PFSK-1 (cell line): ENCODE measurements around the gene FOXL2NB.

Source experiments
- FOXP2 ChIP-seq: optimal IDR thresholded peaks from 2 replicates; pipeline ENCODE3; 2011; ENCODE audit warnings: borderline replicate concordance, control low read depth, inconsistent platforms; ENCODE audit not compliant: insufficient read depth; ENCODE audit errors: extremely low read length, extremely low read depth
- POLR2AphosphoS5 ChIP-seq: IDR thresholded peaks from 2 replicates; pipeline ENCODE4 v1.6.1; 2012; ENCODE audit warnings: low read depth, mild to moderate bottlenecking, control low read depth, low read length, moderate library complexity
- SIN3A ChIP-seq: IDR thresholded peaks from 2 replicates; pipeline ENCODE4 v1.6.1; 2012; ENCODE audit warnings: mild to moderate bottlenecking, low read length, moderate library complexity, borderline replicate concordance; ENCODE audit not compliant: insufficient read depth
- TAF1 ChIP-seq: IDR thresholded peaks from 2 replicates; pipeline ENCODE4 v1.6.1; 2012; ENCODE audit warnings: low read length, control low read depth, borderline replicate concordance; ENCODE audit not compliant: insufficient read depth
- TF ChIP-seq, protein P1 (sequence below), 2 experiments: IDR thresholded peaks; 2 replicates each; pipeline versions ENCODE4 v1.6.1 to v1.8.0; 2011 to 2012; ENCODE audit warnings: low read depth in 2 of 2, low read length in 2 of 2, control low read depth in 1 of 2, inconsistent platforms in 1 of 2, mild to moderate bottlenecking in 1 of 2, moderate library complexity in 1 of 2; ENCODE audit not compliant: insufficient read depth in 1 of 2

The FOXL2NB gene

GRCh38 chr3:138976047-138976446, 29.0 kb downstream of the FOXL2NB start:
- TF ChIP-seq SIN3A (no peak), POLR2AphosphoS5 (no peak), FOXP2 (no peak), TAF1 (no peak)
- TF ChIP-seq, protein P1, sequence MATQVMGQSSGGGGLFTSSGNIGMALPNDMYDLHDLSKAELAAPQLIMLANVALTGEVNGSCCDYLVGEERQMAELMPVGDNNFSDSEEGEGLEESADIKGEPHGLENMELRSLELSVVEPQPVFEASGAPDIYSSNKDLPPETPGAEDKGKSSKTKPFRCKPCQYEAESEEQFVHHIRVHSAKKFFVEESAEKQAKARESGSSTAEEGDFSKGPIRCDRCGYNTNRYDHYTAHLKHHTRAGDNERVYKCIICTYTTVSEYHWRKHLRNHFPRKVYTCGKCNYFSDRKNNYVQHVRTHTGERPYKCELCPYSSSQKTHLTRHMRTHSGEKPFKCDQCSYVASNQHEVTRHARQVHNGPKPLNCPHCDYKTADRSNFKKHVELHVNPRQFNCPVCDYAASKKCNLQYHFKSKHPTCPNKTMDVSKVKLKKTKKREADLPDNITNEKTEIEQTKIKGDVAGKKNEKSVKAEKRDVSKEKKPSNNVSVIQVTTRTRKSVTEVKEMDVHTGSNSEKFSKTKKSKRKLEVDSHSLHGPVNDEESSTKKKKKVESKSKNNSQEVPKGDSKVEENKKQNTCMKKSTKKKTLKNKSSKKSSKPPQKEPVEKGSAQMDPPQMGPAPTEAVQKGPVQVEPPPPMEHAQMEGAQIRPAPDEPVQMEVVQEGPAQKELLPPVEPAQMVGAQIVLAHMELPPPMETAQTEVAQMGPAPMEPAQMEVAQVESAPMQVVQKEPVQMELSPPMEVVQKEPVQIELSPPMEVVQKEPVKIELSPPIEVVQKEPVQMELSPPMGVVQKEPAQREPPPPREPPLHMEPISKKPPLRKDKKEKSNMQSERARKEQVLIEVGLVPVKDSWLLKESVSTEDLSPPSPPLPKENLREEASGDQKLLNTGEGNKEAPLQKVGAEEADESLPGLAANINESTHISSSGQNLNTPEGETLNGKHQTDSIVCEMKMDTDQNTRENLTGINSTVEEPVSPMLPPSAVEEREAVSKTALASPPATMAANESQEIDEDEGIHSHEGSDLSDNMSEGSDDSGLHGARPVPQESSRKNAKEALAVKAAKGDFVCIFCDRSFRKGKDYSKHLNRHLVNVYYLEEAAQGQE (IDR thresholded peaks at IDR 0.05; ENCODE audit: insufficient read depth in 1 of 2, low read depth in 2 of 2, low read length in 2 of 2): no peak

- TF ChIP-seq SIN3A (no peak), TAF1 (no peak), FOXP2 (no peak), POLR2AphosphoS5 (no peak)
- TF ChIP-seq, protein P1 (IDR thresholded peaks at IDR 0.05; ENCODE audit: insufficient read depth in 1 of 2, low read depth in 2 of 2, low read length in 2 of 2): no peak
These were observed 37.8 kb downstream of the FOXL2NB start for GRCh38 chr3:138984816-138985215.

- TF ChIP-seq POLR2AphosphoS5 (no peak), SIN3A (no peak)
These were observed 38.9 kb downstream of the FOXL2NB start for GRCh38 chr3:138985932-138986331.

DNA sequence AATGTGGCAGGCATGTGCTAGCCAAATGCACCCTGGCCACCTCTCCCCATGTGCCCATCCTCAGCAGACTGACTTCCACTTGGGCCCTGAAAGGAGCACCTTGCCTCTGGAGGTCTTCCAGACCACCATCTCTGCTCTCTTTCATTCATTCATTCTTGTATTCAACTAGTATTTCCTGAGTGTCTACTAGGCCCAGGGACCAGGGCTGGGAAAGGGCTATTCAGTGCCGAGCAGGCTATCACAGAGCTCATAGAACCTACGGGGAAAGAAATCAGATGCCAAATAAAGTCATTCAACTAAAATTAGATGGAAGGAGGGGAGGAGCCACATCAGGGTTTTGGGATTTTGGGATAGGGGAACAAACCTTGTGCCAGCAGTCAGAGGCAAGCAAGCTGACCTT, 40.2 kb downstream of the FOXL2NB start:
- TF ChIP-seq TAF1: no peak
- no peak for TF ChIP-seq SIN3A
- no peak for TF ChIP-seq POLR2AphosphoS5
- TF ChIP-seq FOXP2: no peak
- TF ChIP-seq, protein P1 (IDR thresholded peaks at IDR 0.05; ENCODE audit: insufficient read depth in 1 of 2, low read depth in 2 of 2, low read length in 2 of 2): no peak

DNA sequence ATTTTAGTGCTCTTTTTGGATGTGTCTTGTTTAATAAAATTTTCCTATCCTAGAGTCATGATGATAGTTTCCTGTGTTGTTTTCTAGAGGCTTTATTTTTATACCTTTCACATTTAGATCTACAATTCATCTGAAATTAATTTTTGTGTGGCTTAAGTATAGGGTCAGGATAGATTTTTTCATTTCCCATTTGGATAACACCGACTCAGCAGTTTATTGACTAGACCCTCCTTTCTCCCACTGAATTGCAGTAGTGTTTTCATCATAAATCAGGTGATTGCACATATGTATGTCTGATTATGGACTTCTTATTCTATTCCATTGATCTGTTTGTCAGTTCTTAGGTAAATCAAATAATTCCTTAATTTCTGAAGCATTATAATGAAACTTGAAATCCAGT, 48.7 kb downstream of the FOXL2NB start:
- TF ChIP-seq TAF1 (no peak), POLR2AphosphoS5 (no peak), SIN3A (no peak), FOXP2 (no peak)
- TF ChIP-seq, protein P1 (IDR thresholded peaks at IDR 0.05; ENCODE audit: insufficient read depth in 1 of 2, low read depth in 2 of 2, low read length in 2 of 2): no peak
